Thyroid gland (tissue), 4 donors: Measurements from ENCODE around the gene GOLGA1. TPM values are rescaled to one million over a fixed set of nuclear protein-coding genes. Genes with fewer than 3 reads are reported as not detected.

Source experiments
- DNase-seq, 2 donors: peaks; one replicate each; pipeline ENCODE4 v3.0.0-alpha.2; 2019
- H3K27ac ChIP-seq, 3 donors: fragments of 200-600 bp; sonication (generic); 1 replicate in 2 of 3; 2 replicates in 1 of 3; pipeline ENCODE4 v1.5.1; 2016 to 2019; ENCODE audit warnings: mild to moderate bottlenecking in 1 of 3, moderate library complexity in 1 of 3
- H3K27me3 ChIP-seq: fragments of 200-600 bp; sonication (generic); one replicate; pipeline ENCODE4 v1.5.1; 2019
- H3K36me3 ChIP-seq, 2 donors: fragments of 200-600 bp; sonication (generic); one replicate each; pipeline ENCODE4 v1.5.1; 2016 to 2019
- H3K4me1 ChIP-seq, 2 donors: fragments of 200-600 bp; sonication (generic); one replicate each; pipeline ENCODE4 v1.5.1; 2017 to 2019
- H3K4me3 ChIP-seq, 3 donors: fragments of 200-600 bp; sonication (generic); replicated peaks in 1 of 3; 1 replicate in 2 of 3; 2 replicates in 1 of 3; pipeline ENCODE4 v1.5.1; 2016; ENCODE audit warnings: mild to moderate bottlenecking in 1 of 3
- H3K9me3 ChIP-seq: fragments of 200-600 bp; sonication (generic); one replicate; pipeline ENCODE4 v1.5.1; 2017
- CTCF ChIP-seq, 6 experiments: fragments of 200-600 bp in 3 of 6; fragments of 450-650 bp in 3 of 6; sonication (generic) in 3 of 6; IDR thresholded peaks; one replicate each; pipeline ENCODE4 v1.5.1; 2016 to 2019; ENCODE audit warnings: antibody characterized with exemption in 6 of 6, mild to moderate bottlenecking in 2 of 6, inconsistent platforms in 1 of 6, moderate library complexity in 1 of 6
- POLR2A ChIP-seq, 2 donors: fragments of 450-650 bp; IDR thresholded peaks; one replicate each; pipeline ENCODE4 v1.6.1; 2017; ENCODE audit warnings: antibody characterized with exemption in 2 of 2, mild to moderate bottlenecking in 2 of 2, moderate library complexity in 1 of 2
- WGBS, 2 donors: methylation state at CpG; one replicate each; pipeline ENCODE4 v1.1.5; 2017; 5-methylcytosine and 5-hydroxymethylcytosine counted together
- intact Hi-C: fragments of 100-400 bp; cut with DNase I; formaldehyde crosslinking; loops from one replicate; pipeline ENCODE4 v1.15.1; 2023
- total RNA-seq, 4 donors: library from RNA; depleted of rRNA; stranded (reverse); fragments of >200 nt; gene quantifications; one replicate each; pipeline ENCODE4 v1.2.3, GENCODE V29; 2016

GOLGA1 gene
- total RNA-seq, 4 donors from 2014 or later: 15.3 to 27.7 (median 18.6) TPM

GRCh38 chr9:124886866-124887492 is 53.9 kb downstream of the GOLGA1 start:
- intact Hi-C loops: no loop called here
- 90 to 92% methylated on average over 17 of the region's 17 CpGs for WGBS, 2 donors
- H3K9me3 ChIP-seq: no peaks in the 10 kb centered on the region
- H3K27ac ChIP-seq: no peak overlapping the region
- no peak for DNase-seq
- TF ChIP-seq POLR2A (IDR thresholded peaks at IDR 0.05): no peak
- no peaks in the 10 kb centered on the region for H3K27me3 ChIP-seq
- H3K4me1 ChIP-seq: no peaks in the 10 kb centered on the region
- H3K4me3 ChIP-seq: no peak overlapping the region
- H3K36me3 ChIP-seq: peaks cover 19 to 53% of the 10 kb centered on the region in 2 donors

- no peak for TF ChIP-seq CTCF (IDR thresholded peaks at IDR 0.05)
- no peak for TF ChIP-seq POLR2A (IDR thresholded peaks at IDR 0.05)
- Histone ChIP-seq H3K4me1 (no peaks in the 10 kb centered on the region), H3K36me3 (peaks cover 20 to 53% of the 10 kb centered on the region in 2 donors)
These were observed 54.4 kb downstream of the GOLGA1 start for GRCh38 chr9:124886461-124886860.

DNA sequence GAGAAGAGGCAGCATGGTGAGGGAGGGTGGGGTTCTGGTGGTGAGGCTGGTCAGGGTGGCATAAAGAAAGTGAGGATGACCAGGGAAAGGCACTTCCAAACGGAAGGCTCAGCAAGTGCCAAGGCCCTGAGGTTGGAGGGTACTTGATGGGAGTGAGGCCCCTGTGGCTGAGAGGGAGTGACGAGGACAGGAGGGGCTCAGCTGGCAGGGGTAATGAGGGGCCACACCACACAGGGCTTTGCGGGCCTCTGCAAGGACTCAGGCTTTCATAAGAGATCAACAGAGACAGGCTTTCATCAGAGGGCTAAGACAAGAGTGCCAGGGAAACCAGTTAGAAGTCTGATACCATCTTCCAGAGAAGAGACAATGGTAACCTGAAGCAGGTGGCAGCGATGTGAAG is 55.3 kb downstream of the GOLGA1 start:
- H3K27me3 ChIP-seq: no peaks in the 10 kb centered on the region
- WGBS, 2 donors: 95 to 98% methylated on average over 4 of the region's 4 CpGs
- intact Hi-C loops: no loop called here
- no peak overlapping the region for H3K27ac ChIP-seq
- no peak overlapping the region for H3K4me3 ChIP-seq
- DNase-seq: no peak
- H3K36me3 ChIP-seq: peaks cover 25 to 53% of the 10 kb centered on the region in 2 donors
- no peaks in the 10 kb centered on the region for H3K9me3 ChIP-seq
- H3K4me1 ChIP-seq: no peaks in the 10 kb centered on the region
- no peak for TF ChIP-seq CTCF (IDR thresholded peaks at IDR 0.05)
- no peak for TF ChIP-seq POLR2A (IDR thresholded peaks at IDR 0.05)

More at GRCh38 chr9:124886461-124886860, 54.4 kb downstream of the GOLGA1 start:
- no peak for DNase-seq
- Histone ChIP-seq H3K27ac (no peak overlapping the region), H3K27me3 (no peaks in the 10 kb centered on the region), H3K9me3 (no peaks in the 10 kb centered on the region), H3K4me3 (no peak overlapping the region)
- WGBS, 2 donors: 88 to 93% methylated on average over 10 of the region's 10 CpGs
- intact Hi-C loops: no loop called here

DNA sequence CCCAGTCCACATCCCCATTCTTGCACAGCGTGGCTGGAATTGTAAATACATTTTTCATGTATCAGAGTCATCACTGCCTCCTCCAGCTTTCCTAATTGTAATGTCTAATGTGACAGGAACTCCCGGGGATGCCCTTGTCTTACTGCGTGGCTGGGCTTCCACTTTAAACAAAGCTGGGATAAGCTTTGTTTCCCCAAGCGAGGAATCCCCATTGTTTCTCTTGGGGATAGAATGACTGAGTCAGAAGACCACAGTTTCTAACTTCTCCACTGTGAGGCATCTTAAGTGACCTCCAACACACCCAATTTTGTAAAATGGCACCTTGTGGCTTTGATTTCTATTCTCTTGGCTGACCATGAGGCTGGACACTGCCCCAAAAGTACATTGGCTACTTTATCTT is 56.5 kb downstream of the GOLGA1 start:
- H3K27me3 ChIP-seq: no peaks in the 10 kb centered on the region
- peaks cover 32 to 49% of the 10 kb centered on the region in 2 donors for H3K36me3 ChIP-seq
- 64 to 83% methylated on average over 4 of the region's 4 CpGs for WGBS, 2 donors

DNA sequence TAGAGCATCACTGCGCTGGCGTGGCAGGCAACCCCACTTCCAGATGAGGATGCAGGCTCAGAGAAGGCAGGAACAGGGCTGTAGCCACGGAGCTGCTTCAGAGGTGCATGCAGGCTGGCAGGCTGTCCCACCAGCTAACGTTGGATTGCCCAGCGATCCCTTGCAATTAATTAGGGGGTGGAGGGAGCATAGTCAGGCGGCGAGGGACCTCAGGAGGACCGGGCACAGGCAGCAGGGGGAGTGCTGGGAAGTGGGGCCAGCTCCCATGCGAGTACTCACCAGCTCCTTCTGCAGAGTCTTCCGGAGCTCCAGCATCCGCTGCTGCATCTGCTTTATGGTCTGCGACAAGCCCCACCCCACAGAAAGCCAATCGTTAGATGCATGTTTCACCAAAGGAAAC is 58.7 kb downstream of the GOLGA1 start:
- WGBS, 2 donors: 76 to 87% methylated on average over 3 to 11 of the region's 13 CpGs
- Histone ChIP-seq H3K27ac (no peak overlapping the region), H3K4me1 (no peaks in the 10 kb centered on the region), H3K36me3 (peaks cover 35 to 44% of the 10 kb centered on the region in 2 donors), H3K4me3 (no peak overlapping the region), H3K9me3 (no peaks in the 10 kb centered on the region), H3K27me3 (no peaks in the 10 kb centered on the region)
- DNase-seq: no peak
- no peak for TF ChIP-seq POLR2A (IDR thresholded peaks at IDR 0.05)
- TF ChIP-seq CTCF (IDR thresholded peaks at IDR 0.05): no peak
- intact Hi-C loops: no loop called here

More for the DNA sequence above, 56.5 kb downstream of the GOLGA1 start:
- Histone ChIP-seq H3K27ac (no peak overlapping the region), H3K4me1 (no peaks in the 10 kb centered on the region), H3K4me3 (no peak overlapping the region), H3K9me3 (no peaks in the 10 kb centered on the region)
- no peak for TF ChIP-seq POLR2A (IDR thresholded peaks at IDR 0.05)
- no peak for TF ChIP-seq CTCF (IDR thresholded peaks at IDR 0.05)
- no peak for DNase-seq
- intact Hi-C loops: no loop called here
